Fibroblast of villous mesenchyme (primary cell): ENCODE results near the gene ID4. TPM values are rescaled to one million over a fixed set of nuclear protein-coding genes. Genes with fewer than 3 reads are reported as not detected.
A peak's percentile ranks its signal among the peaks of the same experiment; 100 is the strongest.

Experiments used
- DNase-seq: peaks from one replicate; pipeline ENCODE4 v3.0.0-alpha.2; 2010; ENCODE audit warnings: low read depth
- H3K4me3 ChIP-seq: 2 replicates; pipeline ENCODE4 v1.5.1; 2011; ENCODE audit warnings: low read depth, mild to moderate bottlenecking, low read length
- total RNA-seq: library from RNA; depleted of rRNA; stranded (reverse); fragments of >200 nt; gene quantifications from 2 replicates; pipeline ENCODE4 v1.2.3, GENCODE V29; 2012
- TF ChIP-seq, protein P1 (sequence below): IDR thresholded peaks from 2 replicates; pipeline ENCODE4 v1.5.1; 2012; ENCODE audit warnings: low read depth, mild to moderate bottlenecking, low read length; ENCODE audit not compliant: insufficient read depth

The ID4 gene
- total RNA-seq, 1 donor = 2.2 TPM

DNA sequence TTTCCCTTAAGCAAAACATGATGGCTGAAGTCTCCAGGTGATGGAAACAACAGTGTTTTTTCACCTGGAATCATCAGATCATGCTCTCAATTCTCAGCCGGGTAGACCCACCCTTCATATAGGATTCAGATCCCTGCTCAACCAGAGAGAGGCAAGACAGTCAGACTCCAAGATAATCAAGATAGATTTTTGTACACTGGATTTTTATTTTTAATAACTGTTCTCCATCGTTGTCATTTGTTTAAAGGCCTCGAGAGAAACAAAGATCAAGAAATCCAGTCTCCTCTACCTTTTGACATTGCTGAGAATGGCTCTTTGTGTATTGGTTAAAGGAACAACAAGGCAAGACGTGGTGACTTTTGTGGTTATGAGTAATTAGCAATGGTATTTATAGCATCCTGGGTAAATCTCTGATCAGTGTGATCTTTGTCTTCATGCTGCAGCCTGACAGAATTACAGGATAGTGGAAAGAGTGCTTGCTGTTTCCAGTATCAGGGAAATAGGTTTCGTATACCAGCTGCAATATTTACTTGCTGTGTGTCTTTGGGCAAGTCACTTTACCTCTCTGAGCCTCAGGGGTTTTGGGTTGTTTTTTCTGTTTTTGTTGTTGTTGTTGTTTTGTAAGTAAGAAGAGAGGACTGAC lies 29.9 kb downstream of the ID4 start:
- TF ChIP-seq, protein P1, sequence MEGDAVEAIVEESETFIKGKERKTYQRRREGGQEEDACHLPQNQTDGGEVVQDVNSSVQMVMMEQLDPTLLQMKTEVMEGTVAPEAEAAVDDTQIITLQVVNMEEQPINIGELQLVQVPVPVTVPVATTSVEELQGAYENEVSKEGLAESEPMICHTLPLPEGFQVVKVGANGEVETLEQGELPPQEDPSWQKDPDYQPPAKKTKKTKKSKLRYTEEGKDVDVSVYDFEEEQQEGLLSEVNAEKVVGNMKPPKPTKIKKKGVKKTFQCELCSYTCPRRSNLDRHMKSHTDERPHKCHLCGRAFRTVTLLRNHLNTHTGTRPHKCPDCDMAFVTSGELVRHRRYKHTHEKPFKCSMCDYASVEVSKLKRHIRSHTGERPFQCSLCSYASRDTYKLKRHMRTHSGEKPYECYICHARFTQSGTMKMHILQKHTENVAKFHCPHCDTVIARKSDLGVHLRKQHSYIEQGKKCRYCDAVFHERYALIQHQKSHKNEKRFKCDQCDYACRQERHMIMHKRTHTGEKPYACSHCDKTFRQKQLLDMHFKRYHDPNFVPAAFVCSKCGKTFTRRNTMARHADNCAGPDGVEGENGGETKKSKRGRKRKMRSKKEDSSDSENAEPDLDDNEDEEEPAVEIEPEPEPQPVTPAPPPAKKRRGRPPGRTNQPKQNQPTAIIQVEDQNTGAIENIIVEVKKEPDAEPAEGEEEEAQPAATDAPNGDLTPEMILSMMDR = no peak
- DNase-seq = peak; percentile 55
- H3K4me3 ChIP-seq = no peak overlapping the region

DNA sequence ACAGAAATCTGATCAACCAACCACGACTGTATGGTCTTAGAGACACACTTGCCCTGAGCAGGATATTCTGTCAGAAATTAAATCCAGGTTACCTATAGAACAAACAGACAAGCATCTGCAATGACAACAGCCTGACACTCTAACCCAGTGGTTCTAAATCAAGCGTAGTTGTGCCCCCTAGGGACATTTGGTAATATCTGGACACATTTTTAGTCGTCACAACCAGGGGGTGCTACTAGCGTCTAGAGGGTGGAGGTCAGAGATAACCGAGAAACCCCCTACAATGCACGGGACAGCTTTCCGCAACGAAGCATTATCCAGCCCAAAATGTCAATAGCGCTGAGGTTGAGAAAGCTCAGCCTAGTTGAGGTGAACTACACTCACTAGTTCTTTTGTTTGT lies 32.3 kb downstream of the ID4 start:
- TF ChIP-seq, protein P1 = no peak
- no peak overlapping the region for H3K4me3 ChIP-seq
- DNase-seq = no peak

DNA sequence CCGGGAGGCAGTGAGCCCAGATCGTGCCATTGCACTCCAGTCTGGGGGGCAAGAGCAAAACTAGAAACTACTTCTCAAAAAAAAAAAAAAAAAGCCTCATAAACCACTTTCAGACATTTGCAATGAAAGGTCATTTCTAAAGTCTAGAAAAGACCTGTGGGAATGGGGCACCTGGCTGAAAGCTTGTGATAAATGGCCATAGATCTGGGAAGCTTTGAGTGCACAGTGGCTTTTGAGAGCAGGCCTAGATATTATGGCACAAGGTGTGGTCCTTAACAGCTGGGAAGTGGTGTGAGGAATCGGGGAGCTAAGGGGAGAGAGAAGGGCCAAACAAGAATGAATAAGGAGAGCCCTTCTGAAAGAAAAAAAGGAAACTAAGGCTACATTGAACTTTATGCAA lies 33.2 kb downstream of the ID4 start:
- TF ChIP-seq, protein P1 = no peak
- no peak overlapping the region for H3K4me3 ChIP-seq
- no peak for DNase-seq

DNA sequence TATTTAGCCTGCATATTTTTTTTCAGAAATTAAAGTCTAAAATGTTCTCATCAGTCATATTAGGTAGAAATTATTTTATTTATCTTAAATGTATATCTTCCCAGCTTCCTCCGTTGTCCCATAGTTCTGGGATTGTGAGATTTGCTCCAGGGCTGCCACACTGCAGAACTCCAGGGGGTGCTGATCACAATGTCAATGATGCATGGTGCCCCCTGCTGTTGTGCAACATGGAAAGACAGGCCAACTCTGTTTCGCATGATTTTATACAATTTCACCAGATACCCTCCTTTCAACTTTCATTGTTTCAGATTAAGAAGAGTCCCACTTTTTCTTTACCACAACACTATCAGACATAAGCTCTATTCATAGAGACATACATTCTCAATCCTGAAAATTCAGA lies 35.9 kb downstream of the ID4 start:
- no peak for DNase-seq
- H3K4me3 ChIP-seq = no peak overlapping the region
- TF ChIP-seq, protein P1 = no peak

DNA sequence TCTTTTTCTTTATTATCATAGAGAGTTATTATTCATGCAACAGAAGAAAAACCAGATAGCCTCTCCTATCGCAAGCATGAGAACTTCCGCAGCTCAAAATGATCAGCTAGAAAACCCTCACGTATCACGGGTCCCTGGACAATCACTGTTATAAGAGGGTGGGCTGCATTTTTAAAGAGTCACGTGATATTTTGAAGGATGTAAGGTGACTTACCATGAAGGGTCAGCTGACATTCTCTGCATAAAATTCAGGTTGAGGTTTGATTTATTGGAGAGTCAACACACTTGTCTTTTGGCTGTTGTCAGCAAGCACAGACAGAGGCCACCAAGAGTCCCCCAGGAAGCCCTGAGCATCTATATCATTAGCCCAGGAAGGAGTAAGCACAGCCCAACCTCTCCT lies 39.5 kb downstream of the ID4 start:
- TF ChIP-seq, protein P1 = no peak
- no peak overlapping the region for H3K4me3 ChIP-seq
- DNase-seq = no peak

DNA sequence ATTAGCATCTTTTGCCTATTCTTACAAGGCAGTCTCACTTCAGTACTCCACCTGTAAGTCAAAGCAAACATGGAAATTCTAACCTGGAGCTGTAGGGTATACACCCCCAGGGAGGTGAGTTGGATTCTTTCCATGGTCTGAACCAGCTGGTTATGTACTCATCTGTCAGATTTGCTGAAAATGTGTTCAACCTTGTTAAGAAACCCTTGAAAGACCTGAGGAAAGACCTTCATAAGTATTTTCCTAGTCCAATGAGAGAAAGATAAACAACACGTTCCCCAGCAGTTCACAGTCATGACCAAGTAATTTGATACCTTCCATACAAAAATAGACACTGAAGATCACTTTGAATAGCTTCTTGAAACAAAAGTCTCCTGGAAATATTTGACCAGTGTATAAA lies 42.5 kb downstream of the ID4 start:
- TF ChIP-seq, protein P1 = no peak
- DNase-seq = no peak
- H3K4me3 ChIP-seq = no peak overlapping the region

DNA sequence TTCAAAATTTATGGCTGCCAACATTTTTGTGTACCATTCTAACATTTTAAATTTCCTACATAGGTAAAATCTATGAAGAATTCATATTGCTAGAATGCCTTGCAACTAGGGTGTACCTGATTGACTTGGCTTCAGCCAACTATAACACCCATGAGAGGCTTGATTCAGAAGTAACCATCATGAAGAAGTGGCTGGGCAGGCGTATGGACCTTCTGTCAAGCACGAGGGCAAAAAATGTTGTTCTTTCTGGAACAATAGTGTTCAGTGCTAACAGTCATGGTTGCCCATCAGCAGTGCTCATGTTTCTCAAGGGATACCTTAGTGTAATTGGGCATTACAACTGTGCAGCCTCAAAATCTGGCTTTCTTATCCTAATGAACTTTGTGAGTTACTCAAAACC lies 42.9 kb downstream of the ID4 start:
- TF ChIP-seq, protein P1 = no peak
- no peak for DNase-seq
- H3K4me3 ChIP-seq = no peak overlapping the region
